Omental fat pad (tissue), 4 donors: ENCODE data around the gene FMNL1. TPM values are rescaled to one million over a fixed set of nuclear protein-coding genes. Genes with fewer than 3 reads are reported as not detected.

Experiments used
- ATAC-seq: fragments of 150-250 bp; one replicate; pipeline ENCODE4 v1.9.1; 2016; ENCODE audit warnings: mild to moderate bottlenecking, moderate library complexity; ENCODE audit not compliant: low FRiP score
- DNase-seq: peaks from one replicate; pipeline ENCODE4 v3.0.0-alpha.2; 2019; ENCODE audit warnings: low spot score
- total RNA-seq, 4 donors: library from RNA; depleted of rRNA; stranded (reverse); fragments of >200 nt; gene quantifications; one replicate each; pipeline ENCODE4 v1.1.0, GENCODE V29; 2016
- TF ChIP-seq, protein P1 (sequence below), 3 donors: fragments of 450-650 bp; IDR thresholded peaks; one replicate each; pipeline ENCODE4 v1.5.1; 2016 to 2017; ENCODE audit warnings: antibody characterized with exemption in 3 of 3, mild to moderate bottlenecking in 3 of 3, moderate library complexity in 2 of 3

The FMNL1 gene
- total RNA-seq, 4 donors from 2014 or later, result 19.7 to 56.4 (median 38.8) TPM

DNA sequence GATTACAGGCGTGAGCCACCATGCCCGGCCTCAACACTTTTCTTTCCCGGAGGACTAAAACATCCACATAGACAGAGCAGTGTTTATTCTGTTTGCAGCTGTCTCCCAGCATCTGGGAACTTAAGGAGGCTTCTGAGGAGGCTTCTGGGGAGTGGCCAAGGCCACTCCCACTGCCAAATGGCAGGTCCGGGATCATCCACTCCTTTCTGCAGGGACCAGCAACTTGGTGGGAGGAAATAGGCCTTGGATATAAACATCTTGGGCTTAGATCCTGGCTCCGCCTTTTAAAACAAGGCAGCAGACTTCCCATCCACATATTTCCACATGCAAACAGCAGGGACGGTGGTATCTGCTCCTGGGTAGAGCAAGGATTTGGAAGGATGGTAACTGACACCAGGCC is 54.3 kb downstream of the FMNL1 start:
- TF ChIP-seq, protein P1, sequence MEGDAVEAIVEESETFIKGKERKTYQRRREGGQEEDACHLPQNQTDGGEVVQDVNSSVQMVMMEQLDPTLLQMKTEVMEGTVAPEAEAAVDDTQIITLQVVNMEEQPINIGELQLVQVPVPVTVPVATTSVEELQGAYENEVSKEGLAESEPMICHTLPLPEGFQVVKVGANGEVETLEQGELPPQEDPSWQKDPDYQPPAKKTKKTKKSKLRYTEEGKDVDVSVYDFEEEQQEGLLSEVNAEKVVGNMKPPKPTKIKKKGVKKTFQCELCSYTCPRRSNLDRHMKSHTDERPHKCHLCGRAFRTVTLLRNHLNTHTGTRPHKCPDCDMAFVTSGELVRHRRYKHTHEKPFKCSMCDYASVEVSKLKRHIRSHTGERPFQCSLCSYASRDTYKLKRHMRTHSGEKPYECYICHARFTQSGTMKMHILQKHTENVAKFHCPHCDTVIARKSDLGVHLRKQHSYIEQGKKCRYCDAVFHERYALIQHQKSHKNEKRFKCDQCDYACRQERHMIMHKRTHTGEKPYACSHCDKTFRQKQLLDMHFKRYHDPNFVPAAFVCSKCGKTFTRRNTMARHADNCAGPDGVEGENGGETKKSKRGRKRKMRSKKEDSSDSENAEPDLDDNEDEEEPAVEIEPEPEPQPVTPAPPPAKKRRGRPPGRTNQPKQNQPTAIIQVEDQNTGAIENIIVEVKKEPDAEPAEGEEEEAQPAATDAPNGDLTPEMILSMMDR (IDR thresholded peaks at IDR 0.05), result no peak
- ATAC-seq (no peak), DNase-seq (no peak)

DNA sequence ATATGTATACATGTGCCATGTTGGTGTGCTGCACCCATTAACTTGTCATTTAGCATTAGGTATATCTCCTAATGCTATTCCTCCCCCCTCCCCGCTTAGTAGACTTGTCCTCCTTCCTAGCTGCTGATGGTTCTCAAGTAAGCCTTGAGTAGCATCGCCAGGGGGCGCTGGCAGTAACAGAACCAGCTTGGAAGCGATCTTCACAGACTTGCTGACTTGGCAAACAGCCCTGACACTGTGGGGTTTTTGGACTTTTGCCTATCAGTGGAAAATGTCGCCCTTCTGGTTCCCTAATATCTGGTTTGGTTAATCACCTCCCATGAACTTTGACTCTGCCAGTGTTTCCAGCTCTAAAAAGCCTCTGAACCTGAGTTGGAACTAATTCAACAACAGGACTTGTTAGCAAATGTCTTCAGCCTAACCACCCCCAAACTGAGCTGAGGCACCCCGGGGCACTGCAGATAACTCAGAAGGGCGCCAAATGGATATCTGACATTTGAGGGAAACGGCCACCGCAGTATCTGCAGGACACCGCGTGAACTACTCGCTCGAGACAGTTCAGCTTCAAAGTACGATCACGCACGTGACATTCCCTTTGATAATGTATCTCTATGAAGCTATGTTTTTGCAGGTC is 55.6 kb downstream of the FMNL1 start:
- DNase-seq (peak; percentile 99), ATAC-seq (peak; percentile 75)
- TF ChIP-seq, protein P1 (IDR thresholded peaks at IDR 0.05), result peak in 1 of 3 donors; percentile 70

DNA sequence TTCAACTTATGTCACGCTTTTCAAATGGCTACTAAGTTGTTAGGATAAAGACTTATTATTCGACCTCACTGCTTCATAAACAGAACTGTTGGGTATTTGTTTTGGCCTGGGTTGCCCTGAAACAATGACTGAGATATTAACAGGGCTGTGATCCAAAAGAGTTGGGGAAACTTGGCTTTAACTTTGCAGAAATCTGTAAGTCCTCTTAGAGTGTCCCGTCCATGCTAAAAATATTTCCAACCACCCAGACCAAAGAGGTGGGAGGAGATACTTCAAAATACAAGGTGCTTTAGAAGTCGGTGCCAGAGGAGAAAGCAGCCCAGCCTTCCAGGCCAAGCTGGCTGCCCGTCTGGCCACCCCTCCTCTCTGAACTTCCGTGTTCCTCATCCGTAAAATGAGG is 56.3 kb downstream of the FMNL1 start:
- DNase-seq (no peak), ATAC-seq (peak; percentile 59)
- TF ChIP-seq, protein P1 (IDR thresholded peaks at IDR 0.05), result no peak

DNA sequence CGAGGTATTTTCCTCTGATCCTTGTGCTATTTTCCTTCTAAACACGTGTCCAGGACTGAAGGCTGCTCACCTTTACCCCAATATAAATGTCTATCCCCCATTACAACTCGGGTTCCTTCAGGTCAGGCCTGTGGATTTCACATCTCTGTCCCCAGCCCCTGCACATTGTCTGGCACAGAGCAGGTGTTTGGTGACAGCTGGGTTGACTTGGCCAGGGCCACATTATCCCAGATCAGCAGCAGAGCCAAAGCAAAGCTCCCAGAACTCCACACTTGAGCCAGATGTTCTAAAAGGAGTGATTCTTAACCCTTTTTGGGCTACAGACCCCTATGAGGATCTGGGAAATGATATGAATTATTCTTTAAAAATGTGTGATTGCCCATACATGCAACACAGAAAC is 58.2 kb downstream of the FMNL1 start:
- no peak for ATAC-seq

DNA sequence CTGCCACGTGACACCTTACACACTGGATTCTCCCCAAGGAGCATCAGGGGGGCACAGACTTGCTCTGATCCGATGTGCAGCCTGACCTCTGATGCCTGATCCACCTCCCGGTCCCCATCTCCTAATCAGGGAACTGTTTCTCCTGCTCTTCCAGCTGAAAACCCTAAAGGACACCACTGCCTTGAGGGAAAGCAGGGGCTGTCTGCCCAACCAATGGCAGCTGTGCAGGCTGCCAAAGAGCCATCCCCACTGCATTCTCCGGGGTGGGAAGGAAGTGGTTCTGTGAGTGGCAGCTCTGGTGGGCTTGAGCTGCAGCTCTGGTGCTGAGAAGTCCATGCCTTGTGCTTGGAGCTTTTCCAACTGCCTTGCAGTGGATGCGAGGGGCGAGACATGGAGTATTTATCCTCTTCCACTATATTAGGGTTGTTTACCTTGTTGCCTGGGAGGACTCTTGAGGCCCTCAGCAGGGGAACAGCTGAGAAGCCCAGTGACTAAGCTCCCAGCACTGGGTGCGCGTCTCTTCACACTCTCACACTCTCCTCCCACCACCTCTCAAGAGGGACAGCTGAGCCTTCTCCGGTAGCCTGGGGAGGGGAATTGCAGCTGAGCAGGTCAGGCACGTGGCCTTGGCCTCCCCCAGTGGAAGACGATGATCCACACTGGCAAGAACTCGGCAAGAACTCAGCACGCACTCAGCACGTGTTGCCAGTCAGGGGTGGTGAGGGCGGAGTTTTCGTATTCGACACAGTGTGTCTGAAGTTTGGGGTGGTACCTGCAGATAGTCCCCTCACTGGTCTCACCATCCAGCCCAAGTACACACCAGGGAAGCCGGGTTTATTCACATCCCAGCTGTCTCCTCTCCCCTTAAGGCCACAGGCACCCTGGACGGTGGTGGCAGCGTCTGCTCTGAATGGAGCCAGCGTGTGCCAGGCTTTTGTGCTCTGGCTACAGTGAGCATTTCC is 61.3 kb downstream of the FMNL1 start:
- TF ChIP-seq, protein P1 (IDR thresholded peaks at IDR 0.05), result no peak
- ATAC-seq (no peak), DNase-seq (no peak)

More for the DNA sequence above, 58.2 kb downstream of the FMNL1 start:
- TF ChIP-seq, protein P1 (IDR thresholded peaks at IDR 0.05), result no peak
- no peak for DNase-seq

DNA sequence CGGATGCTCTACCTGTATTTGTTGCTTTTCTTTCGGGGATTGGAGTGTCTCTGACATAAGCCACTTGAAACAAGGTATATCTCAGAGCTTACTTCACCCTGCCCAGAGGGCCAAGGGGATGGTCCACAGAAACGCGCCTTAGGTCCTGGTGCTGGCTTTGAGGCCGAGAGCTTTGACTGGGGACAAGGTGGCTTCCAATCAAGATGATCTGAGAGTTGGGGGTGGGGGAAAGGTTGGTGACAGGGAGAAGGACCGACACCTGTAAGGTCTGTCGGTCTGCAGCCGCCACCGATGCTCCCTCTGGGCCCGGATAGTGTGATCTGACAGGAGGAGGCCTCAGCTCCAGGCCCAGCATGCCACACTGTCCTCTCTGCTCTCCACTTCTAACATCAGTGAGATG is 62.0 kb downstream of the FMNL1 start:
- TF ChIP-seq, protein P1 (IDR thresholded peaks at IDR 0.05), result no peak
- ATAC-seq (no peak), DNase-seq (no peak)
